HG03097 (cell line): ENCODE data around the gene DUSP3.

Source experiments
- ATAC-seq: cut with Tn5 transposase; IDR thresholded peaks from one replicate; pipeline ENCODE4 v1.9.1; 2021; ENCODE audit not compliant: unreplicated experiment, low FRiP score

Gene DUSP3

GRCh38 chr17:43737722-43738121 is 41.1 kb downstream of the DUSP3 start:
- ATAC-seq, result no peak

DNA sequence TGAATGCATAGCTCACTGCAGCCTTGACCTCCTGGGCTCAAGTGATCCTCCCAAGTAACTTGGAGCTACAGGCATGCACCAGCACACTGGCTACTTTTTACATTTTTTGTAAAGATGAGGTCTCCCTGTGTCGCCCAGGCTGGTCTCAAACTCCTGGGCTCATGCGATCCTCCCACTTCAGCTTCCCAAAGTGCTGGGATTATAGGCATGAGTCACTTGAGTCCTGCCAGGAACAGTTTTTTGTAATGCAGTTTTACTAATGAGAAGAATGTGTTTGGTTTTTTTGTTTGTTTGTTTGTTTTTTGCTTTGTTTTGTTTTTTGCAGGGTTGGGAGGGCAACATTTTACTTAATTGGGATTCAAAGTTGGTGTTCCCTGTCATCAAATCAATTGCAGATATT is 42.4 kb downstream of the DUSP3 start:
- no peak for ATAC-seq

DNA sequence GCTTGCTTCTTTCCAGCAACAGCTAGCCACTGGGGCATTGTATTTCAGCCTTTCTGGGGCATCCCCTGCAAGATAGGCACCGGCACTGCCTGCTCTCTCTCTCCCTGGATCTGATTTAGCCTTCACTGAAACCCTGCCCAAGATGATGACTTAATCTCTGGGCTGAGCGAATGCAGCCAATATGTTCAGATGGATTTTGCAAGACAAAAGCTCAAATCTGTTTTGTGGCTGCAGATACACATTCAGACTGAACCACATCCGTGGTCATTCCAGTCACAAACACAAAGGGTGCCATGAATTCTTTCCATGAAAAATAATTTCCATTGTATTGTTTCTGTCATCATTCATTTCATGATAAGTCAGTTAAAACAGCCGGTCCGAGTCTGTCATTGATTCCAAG is 44.4 kb downstream of the DUSP3 start:
- ATAC-seq, result no peak

DNA sequence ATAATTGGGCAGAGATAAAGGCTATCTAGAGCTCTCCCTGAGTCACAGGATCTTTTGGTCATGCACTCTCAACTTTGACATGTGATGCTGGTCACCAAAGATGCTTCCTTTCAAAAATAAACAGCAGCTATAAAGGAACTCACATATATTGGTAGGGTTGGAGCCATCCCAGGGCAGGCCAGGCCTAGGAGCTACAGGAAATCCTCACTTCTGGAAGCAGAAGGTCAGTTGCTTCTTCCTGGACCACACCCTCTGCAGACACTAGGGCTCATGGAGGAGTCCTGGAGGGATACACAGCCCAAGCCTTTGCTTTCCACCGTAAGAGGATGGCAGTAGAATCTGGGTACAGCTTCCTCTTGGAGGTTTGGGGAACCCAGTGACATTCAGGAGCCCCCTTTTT is 44.8 kb downstream of the DUSP3 start:
- no peak for ATAC-seq

GRCh38 chr17:43732958-43733357 is 45.8 kb downstream of the DUSP3 start:
- no peak for ATAC-seq

- no peak for ATAC-seq
These were observed 50.7 kb downstream of the DUSP3 start for GRCh38 chr17:43728081-43728480.

DNA sequence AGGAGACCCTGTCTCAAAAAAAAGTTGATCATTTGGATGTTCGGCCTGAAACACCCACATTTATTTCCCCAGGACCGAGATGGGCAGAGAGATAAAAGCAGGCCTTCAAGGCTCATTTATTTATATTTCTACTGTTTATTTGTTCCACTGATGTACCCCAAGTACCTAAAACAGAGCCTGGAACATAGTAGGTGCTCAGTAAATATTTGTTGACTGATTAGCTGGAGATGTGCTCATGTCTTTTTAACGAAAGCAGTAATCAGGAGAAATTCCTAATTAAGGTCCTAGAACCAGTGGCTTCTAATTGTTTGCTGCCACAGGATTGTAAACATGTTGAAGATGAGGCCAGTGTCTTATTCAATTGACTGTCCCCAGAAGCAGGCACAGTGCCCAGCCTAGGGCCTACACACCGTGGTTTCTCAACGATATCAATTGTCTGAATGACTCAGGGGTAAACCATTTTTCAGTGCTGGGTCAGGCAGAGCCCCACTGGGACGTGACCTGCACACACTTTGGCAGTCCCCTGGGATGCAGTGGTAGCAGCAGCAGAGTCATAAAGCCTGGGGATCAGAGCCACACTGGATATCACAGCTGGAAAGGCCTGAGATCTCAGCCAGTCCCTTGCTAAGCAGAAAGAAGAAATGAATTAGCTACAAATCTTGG is 54.9 kb downstream of the DUSP3 start:
- no peak for ATAC-seq

DNA sequence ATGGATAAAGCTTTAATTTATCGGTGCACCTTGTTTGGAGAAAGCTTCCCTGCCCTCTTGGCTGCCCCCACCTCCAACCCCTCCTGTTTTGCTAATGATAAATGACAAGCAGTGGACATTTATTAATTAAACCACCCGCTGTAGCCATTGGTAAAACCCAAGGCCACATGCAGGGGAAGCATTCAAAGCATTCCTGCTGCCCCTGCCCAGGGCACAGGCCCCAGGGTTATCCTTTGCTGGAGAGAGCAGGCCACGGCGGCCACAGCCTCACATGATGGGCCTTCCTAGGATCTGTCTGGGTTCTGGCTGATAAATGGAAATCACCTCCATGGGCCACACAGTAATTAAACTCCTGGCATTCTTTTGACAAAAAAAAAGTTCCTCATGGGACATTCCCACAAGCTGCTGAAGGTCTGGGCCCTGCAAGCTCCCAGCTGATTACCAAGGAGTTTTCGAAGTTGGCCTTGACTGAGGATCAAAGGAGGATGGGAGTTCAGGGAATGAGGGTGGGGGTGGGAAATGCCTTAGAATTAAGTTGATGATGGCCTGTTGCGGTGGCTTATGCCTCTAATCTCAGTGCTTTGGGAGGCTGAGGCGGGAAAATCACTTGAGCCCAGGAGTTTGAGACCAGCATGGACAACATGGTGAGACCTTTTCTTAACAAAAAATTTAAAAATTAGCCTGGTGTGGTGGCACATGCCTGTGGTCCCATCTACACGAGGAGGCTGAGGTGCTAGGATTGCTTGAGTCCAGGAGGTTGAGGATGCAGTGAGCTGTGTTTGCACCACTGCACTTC is 55.7 kb downstream of the DUSP3 start:
- no peak for ATAC-seq

GRCh38 chr17:43722269-43722619 is 56.5 kb downstream of the DUSP3 start:
- no peak for ATAC-seq

DNA sequence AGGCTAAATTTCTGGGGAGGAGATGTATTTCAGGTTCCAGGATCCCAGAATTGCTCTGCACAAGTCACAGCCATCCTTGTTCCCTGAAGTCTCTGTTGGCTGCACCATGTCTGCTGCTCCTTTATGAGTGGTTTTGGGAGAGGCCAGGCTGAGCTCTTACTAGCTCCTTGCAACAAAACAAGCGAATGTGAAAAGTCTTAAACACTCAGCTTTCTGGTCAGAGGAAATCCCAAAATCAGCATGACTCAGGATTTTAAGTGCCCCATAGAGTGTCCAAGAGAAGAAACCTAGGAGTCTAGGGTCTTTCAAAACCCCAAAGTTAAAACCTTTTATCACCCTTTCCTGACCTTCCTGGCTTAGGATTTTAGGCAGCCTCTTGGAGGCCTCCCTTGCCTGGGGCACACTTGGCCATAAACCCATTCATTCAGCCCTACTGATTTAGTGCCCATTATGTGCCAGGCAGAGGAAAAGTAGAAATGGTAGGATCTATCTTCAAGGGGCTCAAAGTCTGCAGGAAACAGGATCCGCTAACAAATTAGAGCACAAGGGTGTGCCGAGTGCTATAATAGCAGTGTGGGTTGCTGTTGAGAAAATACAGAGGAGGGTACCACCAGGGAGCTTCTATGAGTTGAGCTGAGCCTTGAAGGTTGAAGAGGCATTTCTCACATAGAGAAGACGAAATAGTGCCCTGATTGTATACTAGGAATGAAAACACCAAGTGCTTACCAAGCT is 57.1 kb downstream of the DUSP3 start:
- no peak for ATAC-seq

GRCh38 chr17:43720311-43721060 is 58.3 kb downstream of the DUSP3 start:
- no peak for ATAC-seq

GRCh38 chr17:43719578-43719977 is 59.2 kb downstream of the DUSP3 start:
- ATAC-seq, result no peak

- no peak for ATAC-seq
These were observed 60.2 kb downstream of the DUSP3 start for GRCh38 chr17:43718544-43718943.

GRCh38 chr17:43717913-43718312 is 60.9 kb downstream of the DUSP3 start:
- ATAC-seq, result no peak
